ENCODE measurements around the gene CMSS1.

The CMSS1 gene

DNA sequence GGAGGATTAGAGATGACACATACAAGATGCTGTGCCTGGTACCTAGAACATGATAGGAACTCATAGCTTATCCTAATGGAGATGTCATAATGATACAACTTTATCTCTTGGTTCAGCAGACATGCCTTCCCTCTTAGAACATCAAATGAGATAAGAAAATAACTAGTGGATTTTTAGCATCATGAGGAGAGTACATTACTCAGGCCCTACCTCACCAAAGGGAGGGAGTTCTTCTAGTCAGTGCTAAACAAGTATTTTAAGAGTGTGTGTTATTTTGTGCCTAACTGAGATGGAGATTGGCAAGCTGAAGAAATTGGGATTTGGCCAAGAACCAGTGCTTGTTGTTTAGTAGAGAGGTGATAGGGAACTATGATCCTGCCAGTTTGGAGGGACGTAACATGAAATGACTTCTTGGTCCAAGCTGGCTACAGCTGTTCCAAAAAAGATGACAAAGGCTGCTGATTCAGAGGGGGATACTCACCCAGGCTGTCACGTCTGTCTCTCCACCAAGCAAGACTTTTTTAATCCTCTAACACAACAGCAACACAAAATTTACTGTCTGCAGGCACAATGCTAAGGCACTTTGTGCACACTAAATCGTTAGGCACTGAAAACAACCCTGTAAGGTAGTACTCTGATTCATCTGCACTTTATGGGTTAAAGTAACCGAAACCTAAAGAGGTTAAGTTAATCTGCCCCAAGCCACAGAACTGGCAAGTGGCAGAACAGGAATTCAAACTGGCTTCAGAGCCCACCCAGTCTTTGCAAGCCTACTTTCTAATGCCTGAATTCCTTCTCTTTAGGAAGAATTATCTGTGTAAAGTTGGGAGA, 126.5 kb downstream of the CMSS1 start:
- DNase-seq (ENCODE audit: extremely low read depth, low read depth) = no peak

DNA sequence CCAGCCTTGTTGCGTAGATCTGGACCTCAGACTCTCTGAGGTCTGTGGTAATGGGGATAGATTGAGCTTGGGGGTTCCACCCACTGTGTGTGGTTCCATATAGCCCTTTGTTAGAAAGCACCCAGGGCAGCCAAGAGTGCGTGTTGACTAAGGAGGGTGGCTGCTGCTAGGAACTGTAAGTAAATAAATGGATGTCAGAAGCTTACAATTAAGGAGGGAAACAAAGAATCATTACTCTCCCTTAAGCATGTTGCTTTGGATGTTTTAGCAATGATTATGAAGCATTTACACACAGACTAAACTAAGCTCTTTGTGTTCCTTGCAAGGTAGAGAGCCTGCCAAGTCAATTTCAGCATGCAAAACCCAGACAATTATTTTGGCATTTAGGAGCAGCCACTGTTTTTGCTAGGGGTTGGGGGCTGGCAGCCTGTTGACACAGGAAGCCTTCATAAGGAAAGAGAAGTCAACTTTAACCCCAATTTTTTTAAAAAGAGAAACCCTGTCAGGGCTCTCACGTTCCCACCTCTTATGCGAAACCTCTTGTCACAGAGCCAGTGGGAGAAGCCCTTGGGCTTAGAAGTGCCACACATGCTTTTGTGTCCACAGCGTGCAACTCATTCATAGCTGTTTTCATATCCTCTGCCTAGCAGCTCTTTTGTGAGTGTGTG, 127.8 kb downstream of the CMSS1 start:
- no peak for DNase-seq (ENCODE audit: extremely low read depth, low read depth)
- TF ChIP-seq, protein P1, sequence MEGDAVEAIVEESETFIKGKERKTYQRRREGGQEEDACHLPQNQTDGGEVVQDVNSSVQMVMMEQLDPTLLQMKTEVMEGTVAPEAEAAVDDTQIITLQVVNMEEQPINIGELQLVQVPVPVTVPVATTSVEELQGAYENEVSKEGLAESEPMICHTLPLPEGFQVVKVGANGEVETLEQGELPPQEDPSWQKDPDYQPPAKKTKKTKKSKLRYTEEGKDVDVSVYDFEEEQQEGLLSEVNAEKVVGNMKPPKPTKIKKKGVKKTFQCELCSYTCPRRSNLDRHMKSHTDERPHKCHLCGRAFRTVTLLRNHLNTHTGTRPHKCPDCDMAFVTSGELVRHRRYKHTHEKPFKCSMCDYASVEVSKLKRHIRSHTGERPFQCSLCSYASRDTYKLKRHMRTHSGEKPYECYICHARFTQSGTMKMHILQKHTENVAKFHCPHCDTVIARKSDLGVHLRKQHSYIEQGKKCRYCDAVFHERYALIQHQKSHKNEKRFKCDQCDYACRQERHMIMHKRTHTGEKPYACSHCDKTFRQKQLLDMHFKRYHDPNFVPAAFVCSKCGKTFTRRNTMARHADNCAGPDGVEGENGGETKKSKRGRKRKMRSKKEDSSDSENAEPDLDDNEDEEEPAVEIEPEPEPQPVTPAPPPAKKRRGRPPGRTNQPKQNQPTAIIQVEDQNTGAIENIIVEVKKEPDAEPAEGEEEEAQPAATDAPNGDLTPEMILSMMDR (IDR thresholded peaks at IDR 0.05; ENCODE audit: low read depth, low read length) = no peak

More for the DNA sequence above, 126.5 kb downstream of the CMSS1 start:
- TF ChIP-seq, protein P1 (IDR thresholded peaks at IDR 0.05; ENCODE audit: low read depth, low read length) = no peak

DNA sequence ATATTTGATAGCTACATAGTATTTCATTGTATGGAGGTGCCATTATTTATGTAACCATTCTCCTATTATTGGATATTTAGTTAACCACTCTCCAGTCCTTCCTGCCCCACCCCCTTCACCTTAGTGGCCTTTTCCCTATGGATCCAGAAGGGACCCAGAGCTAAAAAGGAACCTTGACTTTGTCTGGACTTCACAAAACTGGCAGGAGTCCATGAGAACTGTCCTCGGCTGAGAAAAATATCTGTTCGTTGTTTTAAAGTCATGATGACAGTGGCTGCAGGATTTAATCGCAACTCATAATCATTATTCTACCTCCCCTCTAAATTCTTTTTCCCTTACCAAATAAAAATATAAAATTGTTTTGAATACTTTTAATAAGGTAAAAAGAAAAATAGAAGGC, 129.7 kb downstream of the CMSS1 start:
- no peak for DNase-seq (ENCODE audit: extremely low read depth, low read depth)
- TF ChIP-seq, protein P1 (IDR thresholded peaks at IDR 0.05; ENCODE audit: low read depth, low read length) = no peak

DNA sequence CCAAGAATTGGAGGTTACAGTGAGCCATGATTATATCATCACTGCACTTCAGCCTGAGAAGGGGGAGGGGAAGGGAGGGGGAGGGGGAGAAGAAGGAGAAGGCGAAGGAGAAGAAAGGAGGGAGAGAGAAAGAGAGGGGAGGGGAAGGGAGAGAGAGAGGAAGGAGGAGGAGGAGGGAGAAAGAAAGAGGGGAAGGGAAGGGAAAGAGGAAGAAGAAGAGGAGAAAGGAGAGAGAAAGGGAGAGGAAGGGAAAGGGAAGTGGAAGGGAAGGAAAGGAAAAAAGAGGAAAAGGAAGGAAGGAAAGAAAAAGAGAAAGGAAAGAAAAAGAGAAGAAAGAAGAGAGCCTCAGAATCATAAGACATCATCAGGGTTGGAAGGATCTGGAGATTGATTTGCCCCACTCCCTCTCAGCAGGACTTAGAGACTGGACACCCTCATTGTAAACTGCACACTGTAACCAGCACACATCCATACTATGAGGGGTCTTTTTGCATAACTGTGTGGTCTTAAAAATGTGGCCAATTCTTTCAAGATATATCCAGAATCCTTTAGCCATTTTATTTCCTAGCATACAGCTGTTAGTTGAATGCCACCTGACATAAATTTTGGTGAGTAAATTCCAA, 130.9 kb downstream of the CMSS1 start:
- TF ChIP-seq, protein P1 (IDR thresholded peaks at IDR 0.05; ENCODE audit: low read depth, low read length) = no peak
- DNase-seq (ENCODE audit: extremely low read depth, low read depth) = no peak

DNA sequence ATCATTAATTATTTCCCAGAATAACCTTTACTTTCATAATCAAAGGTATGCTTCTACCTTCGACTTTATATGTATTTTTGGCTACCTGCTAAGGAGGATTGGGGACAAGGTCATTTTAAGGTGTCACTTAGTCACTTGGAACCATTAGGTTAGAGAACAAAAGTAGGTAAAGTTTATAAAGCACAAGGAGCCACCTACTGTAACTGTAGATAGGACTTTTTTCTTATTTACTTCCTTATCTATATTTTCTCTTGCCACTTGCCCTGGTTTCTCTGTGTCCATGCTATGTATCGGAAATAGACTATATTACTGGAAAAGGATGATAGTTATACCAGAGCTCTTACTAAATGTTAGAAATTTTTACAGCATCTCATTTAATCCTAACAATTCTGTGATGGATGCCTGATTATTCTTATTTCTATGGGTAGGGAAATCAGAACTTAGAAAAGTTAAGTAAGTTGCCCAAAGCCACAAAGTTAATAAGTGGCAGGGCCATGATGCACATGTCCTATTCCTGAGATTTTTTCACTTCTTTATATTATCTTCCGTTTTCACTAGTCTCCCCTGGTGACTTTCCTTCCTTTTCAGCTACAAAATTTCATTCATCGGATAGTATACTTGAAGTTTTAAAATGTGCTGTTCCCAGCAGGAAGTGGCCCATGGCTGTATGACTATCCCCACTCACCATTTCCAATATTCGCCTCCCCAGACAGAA, 132.5 kb downstream of the CMSS1 start:
- DNase-seq (ENCODE audit: extremely low read depth, low read depth) = no peak
- TF ChIP-seq, protein P1 (IDR thresholded peaks at IDR 0.05; ENCODE audit: low read depth, low read length) = no peak

DNA sequence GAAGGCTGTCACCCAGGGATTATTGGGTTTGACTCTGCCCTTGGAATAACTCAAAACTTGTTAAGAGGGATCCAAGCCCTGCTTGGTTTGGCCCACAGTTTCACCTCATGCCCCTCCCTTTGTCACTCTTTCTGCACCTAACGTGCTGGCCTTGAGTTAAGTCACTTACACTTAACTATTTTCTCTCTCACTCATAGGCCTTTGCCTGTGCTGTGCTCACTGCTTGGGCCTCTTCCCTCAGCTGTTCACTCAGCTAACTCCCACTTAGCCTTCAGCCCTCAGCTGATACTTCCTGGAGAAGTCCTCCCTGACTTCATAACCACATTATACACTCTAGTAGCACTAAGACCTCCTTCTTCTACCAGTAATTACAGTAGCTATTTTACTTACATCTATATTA, 133.3 kb downstream of the CMSS1 start:
- DNase-seq (ENCODE audit: extremely low read depth, low read depth) = no peak
- TF ChIP-seq, protein P1 (IDR thresholded peaks at IDR 0.05; ENCODE audit: low read depth, low read length) = no peak

Data from AG09319 (cell line).